Endothelial cell of umbilical vein (primary cell): ENCODE measurements around the gene CBL. TPM values are rescaled to one million over a fixed set of nuclear protein-coding genes. Genes with fewer than 3 reads are reported as not detected.

Source experiments
- BruUV-seq: library from RNA; stranded (reverse); fragments of 400-500 nt; replicated peaks from 2 replicates; lab custom pipeline; 2021; lab: Mats Ljungman, UMichigan
- CTCF ChIA-PET: fragments of 300-600, 350-600 bp; sonication (Branson Sonifier 250); formaldehyde crosslinking; loops from one replicate; lab custom pipeline; 2021; ENCODE audit warnings: antibody characterized with exemption, inconsistent platforms; lab: Charles Lee
- POLR2A ChIA-PET: fragments of 300-600, 350-600 bp; sonication (Branson Sonifier 250); formaldehyde crosslinking; loops from one replicate; lab custom pipeline; 2021; ENCODE audit warnings: antibody characterized with exemption, inconsistent platforms; lab: Charles Lee
- DNase-seq: peaks from one replicate; pipeline ENCODE4 v3.0.0-alpha.2; 2011; ENCODE audit warnings: low read depth, low spot score
- FAIRE-seq: peaks from 2 replicates; lab custom pipeline; 2011; peaks lifted over from hg19 to GRCh38; lab: Jason Lieb, UNC
- H2AFZ ChIP-seq: 2 replicates; pipeline ENCODE4 v1.6.0; 2012; ENCODE audit warnings: low read depth, low read length, control low read depth, inconsistent platforms
- H3K27ac ChIP-seq: 2 replicates; pipeline ENCODE4 v1.5.1; 2011; ENCODE audit warnings: low read depth, mild to moderate bottlenecking, control low read depth, low read length, moderate library complexity; ENCODE audit not compliant: insufficient read depth
- H3K27me3 ChIP-seq, 2 experiments: 2 replicates each; pipeline versions ENCODE4 v1.6.0 to v1.6.1; 2011; ENCODE audit warnings: low read length in 2 of 2, mixed read lengths in 1 of 2; ENCODE audit not compliant: control insufficient read depth in 2 of 2, insufficient read depth in 2 of 2
- H3K36me3 ChIP-seq, 2 experiments: 2 replicates in 1 of 2; 3 replicates in 1 of 2; pipeline ENCODE4 v1.5.1; 2011; ENCODE audit warnings: low read length in 2 of 2, mild to moderate bottlenecking in 1 of 2, moderate library complexity in 1 of 2; ENCODE audit not compliant: control insufficient read depth in 2 of 2, insufficient read depth in 2 of 2; ENCODE audit errors: extremely low read depth in 1 of 2
- H3K4me1 ChIP-seq: 3 replicates; pipeline ENCODE4 v1.5.1; 2011; ENCODE audit warnings: mild to moderate bottlenecking, low read length; ENCODE audit not compliant: control insufficient read depth, insufficient read depth; ENCODE audit errors: extremely low read depth
- H3K4me2 ChIP-seq: 2 replicates; pipeline ENCODE4 v1.6.1; 2011; ENCODE audit warnings: low read length, control low read depth, mixed read lengths; ENCODE audit not compliant: insufficient read depth
- H3K4me3 ChIP-seq, 3 experiments: fragments of 200-600 bp in 1 of 3; sonication (generic), shearing (Covaris generic) in 1 of 3; replicated peaks in 1 of 3; 2 replicates each; pipeline ENCODE4 v1.5.1; 2011 to 2016; ENCODE audit warnings: control low read depth in 3 of 3, low read length in 3 of 3, mild to moderate bottlenecking in 2 of 3, inconsistent platforms in 1 of 3, low read depth in 1 of 3, moderate library complexity in 1 of 3; ENCODE audit not compliant: insufficient read depth in 1 of 3
- H3K79me2 ChIP-seq: 2 replicates; pipeline ENCODE4 v1.6.0; 2012; ENCODE audit warnings: low read length, inconsistent platforms; ENCODE audit not compliant: control insufficient read depth, insufficient read depth
- H3K9ac ChIP-seq: replicated peaks from 2 replicates; pipeline ENCODE3; 2011; ENCODE audit warnings: low read length, control low read depth; ENCODE audit not compliant: insufficient read depth; ENCODE audit errors: extremely low read depth
- H3K9me1 ChIP-seq: replicated peaks from 3 replicates; pipeline ENCODE4 v1.6.0; 2011; ENCODE audit warnings: mild to moderate bottlenecking, low read length; ENCODE audit not compliant: control insufficient read depth, insufficient read depth; ENCODE audit errors: extremely low read depth
- H3K9me3 ChIP-seq: replicated peaks from 2 replicates; pipeline ENCODE4 v1.5.1; 2012; ENCODE audit warnings: low read length, inconsistent platforms; ENCODE audit not compliant: control insufficient read depth, insufficient read depth
- H4K20me1 ChIP-seq: replicated peaks from 2 replicates; pipeline ENCODE3; 2011; ENCODE audit warnings: mild to moderate bottlenecking, low read length; ENCODE audit not compliant: control insufficient read depth, insufficient read depth; ENCODE audit errors: extremely low read depth
- EZH2 ChIP-seq: IDR thresholded peaks from 2 replicates; pipeline ENCODE4 v1.6.1; 2012; ENCODE audit warnings: borderline replicate concordance, low read depth, mild to moderate bottlenecking, moderate library complexity, low read length, inconsistent platforms; ENCODE audit not compliant: severe bottlenecking
- FOS ChIP-seq: IDR thresholded peaks from 2 replicates; pipeline ENCODE4 v1.6.1; 2011; ENCODE audit warnings: mild to moderate bottlenecking, low read length, moderate library complexity, borderline replicate concordance; ENCODE audit not compliant: insufficient read depth
- GATA2 ChIP-seq: IDR thresholded peaks from 2 replicates; pipeline ENCODE4 v1.7.0; 2011; ENCODE audit warnings: low read depth, mild to moderate bottlenecking, moderate library complexity, mixed read lengths, low read length; ENCODE audit not compliant: insufficient read length, insufficient read depth
- JUN ChIP-seq: IDR thresholded peaks from 2 replicates; pipeline ENCODE4 v1.6.1; 2011; ENCODE audit warnings: borderline replicate concordance, low read depth; ENCODE audit not compliant: insufficient read length, insufficient read depth
- MYC ChIP-seq: IDR thresholded peaks from one replicate; pipeline ENCODE4 v1.6.1; 2011; ENCODE audit warnings: mild to moderate bottlenecking, low read depth, low read length
- POLR2A ChIP-seq: IDR thresholded peaks from 2 replicates; pipeline ENCODE4 v1.6.1; 2012; ENCODE audit warnings: low read depth, mild to moderate bottlenecking, control low read depth, low read length
- POLR2AphosphoS5 ChIP-seq: IDR thresholded peaks from 2 replicates; pipeline ENCODE4 v1.6.1; 2012; ENCODE audit warnings: low read depth, mild to moderate bottlenecking, control low read depth, low read length, moderate library complexity; ENCODE audit not compliant: insufficient read depth
- dilution Hi-C: fragments of 300-500 bp; cut with MboI; formaldehyde crosslinking; loops from one replicate; pipeline ENCODE4 v1.15.0; 2019; ENCODE audit warnings: low sequenced_read_pairs; ENCODE audit not compliant: extremely low pct_ligation_motif_present
- intact Hi-C: fragments of 100-400 bp; cut with micrococcal nuclease; formaldehyde crosslinking; loops from one replicate; pipeline ENCODE4 v1.10.0; 2022
- polyA plus RNA-seq, 4 experiments: library from polyadenylated mRNA; depleted of rRNA in 3 of 4; stranded (reverse) in 3 of 4; unstranded in 1 of 4; fragments of >200 nt; gene quantifications; 2 replicates each; pipeline versions ENCODE4 v1.2.1 to v1.2.3, GENCODE V29; 2011 to 2012; ENCODE audit warnings: missing spikeins in 1 of 4
- total RNA-seq: library from RNA; stranded (reverse); gene quantifications from 2 replicates; pipeline ENCODE4 v1.2.3, GENCODE V29; 2021
- TF ChIP-seq, protein P1 (sequence below), 2 donors: IDR thresholded peaks; 1 replicate in 1 of 2; 2 replicates in 1 of 2; pipeline ENCODE4 v1.5.1; 2011; ENCODE audit warnings: low read length in 2 of 2, mild to moderate bottlenecking in 2 of 2, moderate library complexity in 2 of 2, control low read depth in 1 of 2, inconsistent platforms in 1 of 2, low read depth in 1 of 2; ENCODE audit not compliant: insufficient read depth in 1 of 2; ENCODE audit errors: extremely low read depth in 1 of 2
- TF ChIP-seq, protein P2 (sequence below): IDR thresholded peaks from 2 replicates; pipeline ENCODE4 v1.6.1; 2011; ENCODE audit not compliant: insufficient read depth, insufficient read length

CBL gene
- total and polyA plus RNA-seq, 2 donors (not counting 3 experiments of a cell fraction or from before 2014, with no cell fraction given), result 15.5 to 41.5 TPM

DNA sequence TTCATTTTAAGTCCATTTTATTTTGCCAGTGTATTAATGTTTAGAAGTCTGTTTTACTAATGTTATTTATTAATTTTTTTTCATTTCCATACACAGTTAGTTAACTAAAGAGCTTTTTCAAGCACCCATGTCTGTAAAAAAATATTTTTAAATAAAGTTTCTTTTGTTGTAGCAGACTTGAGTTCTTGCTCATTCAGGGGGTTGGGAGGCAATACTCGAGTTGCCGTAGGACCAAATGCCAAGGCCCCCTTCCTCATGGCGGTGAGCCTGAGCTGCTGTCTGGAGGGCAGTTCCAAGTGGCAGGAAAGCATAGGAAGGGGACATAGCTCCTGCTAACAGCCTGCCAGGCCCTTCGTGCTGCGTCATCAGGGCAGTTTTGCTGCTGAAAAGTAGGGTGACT lies 101.8 kb downstream of the CBL start:
- POLR2A ChIA-PET, result interaction anchor here (1.1 to 5.5 kb wide), 3 partner anchors 9 to 213 kb away, joined by 6 to 17 read pairs (median 6); partner anchors contain the start of gene MCAM
- peaks cover 2% of the 10 kb centered on the region for H3K4me1 ChIP-seq

More for the DNA sequence above, 101.8 kb downstream of the CBL start:
- H3K4me3 ChIP-seq, result no peak overlapping the region
- BruUV-seq, result no TSS peak
- no peak overlapping the region for H3K27ac ChIP-seq
- H3K4me2 ChIP-seq, result no peak overlapping the region
- DNase-seq, result no peak
- H2AFZ ChIP-seq, result no peak overlapping the region
- no peaks in the 10 kb centered on the region for H3K9me1 ChIP-seq
- dilution Hi-C loops, result no loop called here
- no peaks in the 10 kb centered on the region for H3K9me3 ChIP-seq
- H4K20me1 ChIP-seq, result no peaks in the 10 kb centered on the region
- CTCF ChIA-PET, result interaction anchor here (0.5 to 9.7 kb wide), 17 partner anchors 11 to 258 kb away, joined by 3 to 136 read pairs (median 3); partner anchors contain the start of genes C1QTNF5, CBL, MCAM and RNF26
- peaks cover 25 to 44% of the 10 kb centered on the region in 2 experiments for H3K36me3 ChIP-seq
- H3K9ac ChIP-seq, result no peak overlapping the region
- no peak for FAIRE-seq
- peaks cover 19% of the 10 kb centered on the region for H3K79me2 ChIP-seq
- intact Hi-C loops, result loop anchor here (2.0 kb wide), 1 partner anchor 45 kb away; no protein-coding TSS in a partner anchor
- TF ChIP-seq GATA2, result no peak
- TF ChIP-seq MYC, result no peak
- no peak for TF ChIP-seq POLR2A
- TF ChIP-seq EZH2, result no peak
- TF ChIP-seq, protein P1, sequence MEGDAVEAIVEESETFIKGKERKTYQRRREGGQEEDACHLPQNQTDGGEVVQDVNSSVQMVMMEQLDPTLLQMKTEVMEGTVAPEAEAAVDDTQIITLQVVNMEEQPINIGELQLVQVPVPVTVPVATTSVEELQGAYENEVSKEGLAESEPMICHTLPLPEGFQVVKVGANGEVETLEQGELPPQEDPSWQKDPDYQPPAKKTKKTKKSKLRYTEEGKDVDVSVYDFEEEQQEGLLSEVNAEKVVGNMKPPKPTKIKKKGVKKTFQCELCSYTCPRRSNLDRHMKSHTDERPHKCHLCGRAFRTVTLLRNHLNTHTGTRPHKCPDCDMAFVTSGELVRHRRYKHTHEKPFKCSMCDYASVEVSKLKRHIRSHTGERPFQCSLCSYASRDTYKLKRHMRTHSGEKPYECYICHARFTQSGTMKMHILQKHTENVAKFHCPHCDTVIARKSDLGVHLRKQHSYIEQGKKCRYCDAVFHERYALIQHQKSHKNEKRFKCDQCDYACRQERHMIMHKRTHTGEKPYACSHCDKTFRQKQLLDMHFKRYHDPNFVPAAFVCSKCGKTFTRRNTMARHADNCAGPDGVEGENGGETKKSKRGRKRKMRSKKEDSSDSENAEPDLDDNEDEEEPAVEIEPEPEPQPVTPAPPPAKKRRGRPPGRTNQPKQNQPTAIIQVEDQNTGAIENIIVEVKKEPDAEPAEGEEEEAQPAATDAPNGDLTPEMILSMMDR (IDR thresholded peaks at IDR 0.05; ENCODE audit: extremely low read depth in 1 of 2, insufficient read depth in 1 of 2, low read depth in 1 of 2, low read length in 2 of 2), result no peak
- TF ChIP-seq, protein P2, sequence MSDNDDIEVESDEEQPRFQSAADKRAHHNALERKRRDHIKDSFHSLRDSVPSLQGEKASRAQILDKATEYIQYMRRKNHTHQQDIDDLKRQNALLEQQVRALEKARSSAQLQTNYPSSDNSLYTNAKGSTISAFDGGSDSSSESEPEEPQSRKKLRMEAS, result no peak
- TF ChIP-seq POLR2AphosphoS5, result no peak
- TF ChIP-seq FOS, result no peak
- no peak for TF ChIP-seq JUN
- no peaks in the 10 kb centered on the region for H3K27me3 ChIP-seq
